NCI-H82 (cell line): ENCODE results near the gene PKP1.
A peak's percentile ranks its signal among the peaks of the same experiment; 100 is the strongest.

Experiments used
- DNase-seq: peaks from one replicate; lab custom pipeline; 2025; lab: John Stamatoyannopoulos, UW

Gene PKP1

GRCh38 chr1:201282216-201282615 lies 1.1 kb upstream of the PKP1 start:
- no peak for DNase-seq

DNA sequence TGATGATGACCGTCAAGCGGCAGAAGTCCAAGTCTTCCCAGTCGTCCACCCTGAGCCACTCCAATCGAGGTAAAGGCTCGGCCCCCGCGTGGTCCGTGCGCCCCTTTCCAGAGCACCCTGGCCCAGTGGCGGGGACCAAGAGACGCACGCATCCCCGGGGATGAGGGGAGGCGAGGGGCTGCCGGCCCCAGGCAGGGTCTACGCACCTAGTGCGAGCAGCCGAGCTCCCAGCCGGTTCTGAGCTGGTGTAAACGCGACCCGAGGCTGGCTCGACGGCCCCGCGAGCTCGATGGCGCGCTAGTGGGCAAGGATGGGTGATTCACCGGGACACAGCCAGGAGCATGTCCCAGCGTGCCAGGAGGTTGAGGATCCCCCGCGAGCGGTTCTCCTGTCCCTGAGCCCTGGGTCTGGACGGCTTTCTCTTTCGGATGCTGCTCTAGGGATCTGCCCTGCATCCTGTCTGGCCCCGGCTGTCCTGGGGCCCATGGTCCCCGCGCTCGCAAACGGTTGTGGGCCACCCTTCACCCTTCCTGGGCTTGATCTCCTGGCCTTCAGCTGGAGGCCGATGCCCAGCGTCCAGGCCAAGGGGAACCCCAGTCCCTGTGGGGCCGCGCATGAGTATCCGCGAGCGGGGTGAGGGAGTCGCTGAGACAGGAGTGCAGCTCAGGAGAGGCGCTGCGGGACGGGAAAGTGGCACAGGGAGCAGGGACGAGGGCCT lies 689 bp downstream of the PKP1 start:
- no peak for DNase-seq

DNA sequence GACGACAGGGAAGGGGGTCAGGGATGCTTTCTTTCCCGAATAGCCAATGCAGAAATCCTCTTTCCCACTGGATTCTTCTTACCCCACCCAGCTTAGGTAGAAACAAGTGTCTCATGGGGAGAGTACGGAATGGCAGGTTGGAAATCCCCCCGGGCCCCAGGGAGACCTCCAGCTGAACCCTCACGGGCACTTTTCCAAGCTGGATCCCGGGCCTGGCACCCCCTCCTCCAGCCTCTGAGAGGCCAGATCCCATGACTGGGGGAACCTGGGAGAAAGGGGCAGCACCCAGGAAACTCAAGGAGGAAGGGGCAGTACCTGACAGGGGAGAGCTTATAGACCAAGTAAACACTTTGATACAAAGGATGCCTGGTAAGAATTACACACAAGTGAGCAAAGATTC lies 1.3 kb downstream of the PKP1 start:
- DNase-seq = no peak

DNA sequence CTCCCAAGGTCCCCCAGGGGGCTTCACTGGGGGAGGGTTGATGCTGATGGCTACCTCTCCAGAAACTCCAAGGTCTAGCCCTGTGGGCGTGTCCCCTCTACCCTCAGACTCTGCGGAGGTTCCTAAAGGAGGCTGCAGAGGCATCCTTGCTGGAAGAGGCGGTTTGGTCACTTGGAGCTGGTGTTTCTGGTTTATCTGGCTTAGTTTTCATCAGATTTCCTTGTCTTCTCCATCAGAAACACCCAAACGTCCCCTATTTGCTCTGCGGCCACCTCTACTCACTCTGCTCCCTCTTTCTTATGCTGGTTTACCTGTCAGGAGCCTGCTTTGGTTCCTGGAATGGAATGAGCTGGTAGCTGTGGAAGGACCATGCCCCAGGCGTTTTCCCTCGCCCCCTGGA lies 2.5 kb downstream of the PKP1 start:
- DNase-seq = no peak

DNA sequence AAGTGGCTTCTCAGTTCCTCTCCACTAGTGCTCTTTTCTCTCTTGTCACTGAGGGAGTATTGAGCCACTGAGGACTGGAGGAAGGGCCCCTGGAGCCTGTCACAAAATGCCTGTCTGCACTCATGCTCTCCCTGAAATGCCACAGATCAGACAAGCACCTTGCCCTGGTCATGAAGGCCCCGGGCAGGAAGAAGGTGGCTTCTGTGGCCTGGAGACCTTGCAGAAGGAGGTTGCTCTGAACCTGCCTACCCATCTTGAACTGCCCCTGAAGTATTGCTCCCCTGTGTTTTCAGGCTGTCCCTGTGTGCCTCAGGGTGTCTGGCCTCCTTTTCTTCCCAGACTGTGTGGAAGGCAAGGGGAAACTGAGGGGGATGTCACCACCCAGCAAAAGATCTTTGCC lies 3.1 kb downstream of the PKP1 start:
- DNase-seq = no peak

DNA sequence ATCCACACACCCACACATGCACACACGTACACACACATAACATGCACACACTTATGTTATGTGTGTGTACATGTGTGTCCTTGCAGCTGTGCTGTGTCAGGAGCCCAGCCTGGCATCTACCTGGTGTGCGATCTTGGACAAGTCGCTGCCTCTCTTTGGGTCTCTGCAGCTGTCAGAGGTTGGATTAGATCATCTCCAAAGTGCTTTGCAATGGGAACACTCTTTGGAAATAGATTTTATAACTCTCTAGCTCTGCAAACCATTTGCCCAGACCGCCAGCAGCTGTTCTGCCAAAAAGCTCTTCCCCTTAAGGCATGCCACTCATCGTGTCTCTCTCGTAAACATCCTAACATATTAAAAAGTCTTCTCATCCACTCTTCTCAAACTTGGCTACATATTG lies 4.7 kb downstream of the PKP1 start:
- no peak for DNase-seq

DNA sequence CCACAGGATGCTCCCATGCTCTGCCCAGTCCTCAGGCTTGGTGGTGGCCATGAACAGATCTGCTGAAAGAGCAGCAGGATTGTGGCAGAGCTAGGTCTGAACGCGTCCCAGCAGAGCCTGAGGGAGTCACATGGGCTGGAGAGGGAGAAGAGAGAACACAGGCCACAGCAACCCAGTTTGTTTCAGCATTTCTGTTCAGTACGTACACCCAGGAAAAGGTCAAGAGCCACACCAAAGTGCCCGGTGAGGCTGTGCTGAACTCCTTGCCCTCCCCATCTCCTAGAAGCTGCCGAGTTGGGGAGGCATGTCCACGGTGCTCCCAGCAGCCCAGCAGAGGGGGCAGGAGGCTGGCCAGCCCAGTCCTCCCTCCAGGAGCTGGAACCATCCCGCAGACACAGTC lies 5.5 kb downstream of the PKP1 start:
- DNase-seq = no peak

- no peak for DNase-seq
Observed at GRCh38 chr1:201290551-201290950, 7.2 kb downstream of the PKP1 start.

- no peak for DNase-seq
Observed at GRCh38 chr1:201291916-201292315, 8.6 kb downstream of the PKP1 start.

GRCh38 chr1:201294876-201295275 lies 11.6 kb downstream of the PKP1 start:
- DNase-seq = peak; percentile 76

GRCh38 chr1:201295346-201295745 lies 12.0 kb downstream of the PKP1 start:
- DNase-seq = peak; percentile 99

DNA sequence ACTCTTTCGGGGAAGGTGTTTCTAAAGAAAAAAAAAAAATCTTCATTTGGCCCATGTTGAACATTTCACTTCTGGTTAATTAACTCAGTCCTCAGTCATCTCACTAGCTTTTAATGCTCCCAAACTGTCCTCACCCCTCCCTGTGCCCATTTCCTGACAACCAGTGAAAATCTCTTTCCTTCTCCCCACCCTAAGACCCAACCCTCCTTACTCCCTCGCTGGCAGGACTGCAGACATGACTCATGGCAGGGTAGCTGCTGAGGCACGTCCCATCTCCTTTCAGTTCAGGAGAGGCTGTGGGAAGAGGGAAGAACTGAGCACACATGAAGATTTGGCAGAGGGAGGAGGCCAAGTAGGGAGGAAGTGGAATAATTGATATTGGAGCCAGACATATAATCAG lies 12.6 kb downstream of the PKP1 start:
- DNase-seq = no peak

- DNase-seq = no peak
Observed at GRCh38 chr1:201296352-201296751, 13.0 kb downstream of the PKP1 start.

DNA sequence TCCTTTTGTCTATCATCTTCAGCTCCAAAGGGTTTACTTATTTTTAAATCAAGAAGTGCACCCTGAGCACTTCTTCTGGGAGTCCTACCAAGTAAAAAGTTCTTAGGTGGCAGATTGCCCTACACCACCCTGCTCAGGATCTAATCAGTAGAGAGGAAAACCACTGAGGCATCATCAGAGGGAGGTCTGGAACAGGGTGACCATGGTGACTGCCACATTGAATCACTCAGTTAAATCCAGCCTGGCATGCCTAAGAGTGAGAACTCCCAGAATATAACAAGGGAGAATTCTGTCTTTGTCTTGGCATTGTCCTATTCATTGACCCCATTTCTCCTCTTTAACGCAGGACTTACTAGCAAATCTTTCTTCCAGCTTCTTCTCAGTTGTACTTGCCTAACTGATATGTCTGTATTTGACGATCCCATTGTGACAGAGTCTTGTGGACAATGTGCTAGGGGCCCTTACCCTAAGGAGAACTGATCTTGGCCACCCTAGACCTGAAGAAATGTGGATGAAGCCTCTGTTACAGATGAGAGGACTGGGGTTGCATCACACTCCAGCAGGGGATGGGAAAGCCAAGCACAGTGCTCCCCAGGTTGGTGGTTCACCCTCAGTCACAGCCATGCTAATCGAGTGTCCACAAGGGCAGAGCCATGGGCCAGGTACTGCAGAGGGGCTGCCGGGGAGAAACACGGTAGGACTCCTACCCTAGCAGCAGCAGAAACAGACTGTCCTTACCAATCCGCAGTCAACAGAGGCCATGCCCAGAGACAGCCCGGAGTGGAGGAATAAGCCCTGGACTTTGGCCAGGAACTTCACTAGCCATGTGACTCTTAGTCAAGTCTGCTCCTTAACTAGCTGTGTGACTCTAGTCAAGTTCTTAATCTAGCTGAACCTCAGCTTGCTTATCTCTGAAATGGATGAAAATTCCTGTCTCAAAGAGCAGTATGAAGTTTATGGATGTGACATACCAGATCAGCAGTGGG lies 15.4 kb downstream of the PKP1 start:
- peak; percentile 31 for DNase-seq

- no peak for DNase-seq
Observed at GRCh38 chr1:201299968-201300367, 16.7 kb downstream of the PKP1 start.

- DNase-seq = no peak
Observed at GRCh38 chr1:201300641-201301040, 17.3 kb downstream of the PKP1 start.

- peak; percentile 69 for DNase-seq
Observed at GRCh38 chr1:201302163-201303152, 19.2 kb downstream of the PKP1 start.

GRCh38 chr1:201304126-201304525 lies 20.8 kb downstream of the PKP1 start:
- no peak for DNase-seq

GRCh38 chr1:201305815-201306214 lies 22.5 kb downstream of the PKP1 start:
- DNase-seq = no peak

DNA sequence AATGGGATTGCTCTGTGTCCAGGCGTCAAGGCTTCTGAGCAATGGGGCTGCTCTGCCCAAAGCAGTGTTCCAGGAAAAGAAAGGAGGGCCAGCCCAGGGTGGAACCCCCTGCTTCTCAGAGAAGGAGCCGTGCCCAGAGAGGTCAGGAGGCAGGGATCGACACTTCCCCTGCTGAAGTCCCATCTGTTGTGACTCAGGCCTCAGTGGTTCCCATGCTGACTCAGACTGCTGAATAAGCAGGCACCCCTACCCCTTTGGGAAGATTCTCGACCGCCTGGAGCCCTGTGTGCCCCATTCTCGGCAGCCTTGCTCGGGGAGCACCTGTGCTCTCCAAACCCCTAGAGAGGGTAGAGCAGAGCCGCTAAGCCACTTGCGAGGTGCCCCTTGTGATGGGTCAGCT lies 23.9 kb downstream of the PKP1 start:
- DNase-seq = no peak

DNA sequence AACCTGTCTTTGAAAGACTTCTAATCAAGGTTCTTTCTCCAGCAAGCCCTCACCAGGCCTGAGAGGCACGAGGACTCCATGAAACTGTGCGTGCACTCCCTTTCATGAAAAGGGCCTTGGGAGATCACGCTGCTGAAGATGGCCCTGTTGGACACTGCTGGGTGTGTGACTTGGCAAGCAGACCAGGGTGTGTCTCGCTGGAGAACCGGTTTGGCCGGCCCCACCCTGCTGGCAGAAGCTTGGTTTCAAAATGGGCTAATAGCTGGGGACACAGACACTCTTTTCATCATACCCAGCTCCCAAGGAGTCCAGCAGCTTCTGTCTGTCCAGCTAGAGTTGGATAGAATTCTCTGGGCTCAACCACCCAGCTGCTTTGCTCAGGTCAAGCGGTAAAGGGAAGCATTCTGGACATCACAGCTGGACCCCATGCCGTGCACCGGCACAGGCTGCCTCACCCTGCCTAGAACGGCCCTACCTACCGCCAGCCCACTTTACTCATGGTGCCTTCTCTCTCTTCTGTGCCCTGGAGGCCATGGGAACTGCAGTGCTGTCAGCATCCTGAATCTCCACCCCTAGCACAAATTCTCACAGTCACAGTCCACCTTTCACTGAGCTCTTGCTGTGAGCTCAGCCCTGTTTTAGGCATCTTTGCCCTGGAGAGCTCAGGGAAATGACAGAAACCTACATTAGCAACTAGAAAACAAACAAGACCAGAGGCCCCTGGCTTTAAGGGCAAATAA lies 24.6 kb downstream of the PKP1 start:
- no peak for DNase-seq
